Ovary (tissue), 9 donors: ENCODE results near the gene NEO1. TPM values are rescaled to one million over a fixed set of nuclear protein-coding genes. Genes with fewer than 3 reads are reported as not detected.
"Not testable (repeated sequence)": the region's sequence is repeated elsewhere in the genome, so short reads cannot be mapped to it uniquely, and the experiment has no call there.

Source experiments
- DNase-seq, 5 donors: peaks; one replicate each; pipeline ENCODE4 v3.0.0-alpha.2; 2019 to 2020
- H3K27ac ChIP-seq, 2 donors: fragments of 200-600 bp; one replicate each; pipeline versions ENCODE4 v1.5.1 to v1.8.0; 2019 to 2022
- H3K27me3 ChIP-seq: fragments of 200-600 bp; one replicate; pipeline ENCODE4 v1.8.0; 2022
- H3K36me3 ChIP-seq: fragments of 200-600 bp; sonication (generic); one replicate; pipeline ENCODE4 v1.5.1; 2019
- H3K4me1 ChIP-seq: one replicate; pipeline ENCODE4 v1.8.1; 2013; ENCODE audit warnings: mild to moderate bottlenecking, moderate library complexity; ENCODE audit not compliant: insufficient read depth
- H3K4me3 ChIP-seq: fragments of 200-600 bp; sonication (generic); one replicate; pipeline ENCODE4 v1.5.1; 2017
- H3K9me3 ChIP-seq, 2 donors: fragments of 200-600 bp in 1 of 2; sonication (generic) in 1 of 2; one replicate each; pipeline versions ENCODE4 v1.5.1 to v1.8.1; 2013 to 2019; ENCODE audit warnings: mild to moderate bottlenecking in 1 of 2, moderate library complexity in 1 of 2
- EP300 ChIP-seq: sonication (generic); formaldehyde crosslinking; IDR thresholded peaks from one replicate; pipeline ENCODE4 v1.6.1; 2017; ENCODE audit warnings: antibody characterized with exemption
- POLR2A ChIP-seq: fragments of 450-650 bp; IDR thresholded peaks from one replicate; pipeline ENCODE4 v1.6.1; 2017; ENCODE audit warnings: antibody characterized with exemption, mild to moderate bottlenecking, moderate library complexity
- WGBS, 3 donors: extraction: QIAGEN DNeasy Blood & Tissue Kit in 1 of 3; methylation state at CpG; one replicate each; pipeline versions ENCODE4 v1.1.5 to v1.1.7; 2013 to 2017; 5-methylcytosine and 5-hydroxymethylcytosine counted together
- intact Hi-C, 4 donors: fragments of 100-400 bp; cut with DNase I; formaldehyde crosslinking; loops; one replicate each; pipeline versions ENCODE4 v1.11.0 to v1.15.1; 2022 to 2023
- polyA plus RNA-seq, 2 donors: library from polyadenylated mRNA; stranded (reverse); fragments of 200-250 nt in 1 of 2; fragments of 350-450 nt in 1 of 2; fragmentation: Illumina TruSeq in 1 of 2; extraction: RNeasy Lipid Tissue Mini Kit (QIAGEN cat#74804) in 1 of 2; gene quantifications; one replicate each; pipeline ENCODE4 v1.2.3, GENCODE V29; 2013 to 2014
- total RNA-seq, 7 donors: library from RNA; depleted of rRNA in 2 of 7; stranded (reverse); fragments of >200 nt in 2 of 7; fragmentation: NEBNext Ultra II Directional in 3 of 7; extraction: Animal tissue kit (Norgen Biotek cat#: 25700) in 3 of 7; gene quantifications; one replicate each; pipeline versions ENCODE4 v1.1.0 to v1.2.4, GENCODE V29; 2016 to 2023
- TF ChIP-seq, protein P1 (sequence below), 3 donors: fragments of 450-650 bp in 2 of 3; fragments of 200-600 bp in 1 of 3; IDR thresholded peaks; one replicate each; pipeline versions ENCODE4 v1.5.1 to v1.8.0; 2016 to 2022; ENCODE audit warnings: antibody characterized with exemption in 3 of 3, mild to moderate bottlenecking in 1 of 3
- donor health status: DM: no; HTN: no; CAD: no; lungs with moderate emphysema.
- donor health status: DM: no; HTN: no; CAD: no.
- donor health status: Bipolar disorder and iron deficiency.
- donor health status: DM: yes; HTN: yes; CAD: no.
- donor health status: DM: no; HTN: no; CAD: no.
- donor health status: DM: yes; HTN: yes; CAD: no.

NEO1 gene
- total and polyA plus RNA-seq, 9 donors, result 22.8 to 54.7 (median 40.7) TPM

DNA sequence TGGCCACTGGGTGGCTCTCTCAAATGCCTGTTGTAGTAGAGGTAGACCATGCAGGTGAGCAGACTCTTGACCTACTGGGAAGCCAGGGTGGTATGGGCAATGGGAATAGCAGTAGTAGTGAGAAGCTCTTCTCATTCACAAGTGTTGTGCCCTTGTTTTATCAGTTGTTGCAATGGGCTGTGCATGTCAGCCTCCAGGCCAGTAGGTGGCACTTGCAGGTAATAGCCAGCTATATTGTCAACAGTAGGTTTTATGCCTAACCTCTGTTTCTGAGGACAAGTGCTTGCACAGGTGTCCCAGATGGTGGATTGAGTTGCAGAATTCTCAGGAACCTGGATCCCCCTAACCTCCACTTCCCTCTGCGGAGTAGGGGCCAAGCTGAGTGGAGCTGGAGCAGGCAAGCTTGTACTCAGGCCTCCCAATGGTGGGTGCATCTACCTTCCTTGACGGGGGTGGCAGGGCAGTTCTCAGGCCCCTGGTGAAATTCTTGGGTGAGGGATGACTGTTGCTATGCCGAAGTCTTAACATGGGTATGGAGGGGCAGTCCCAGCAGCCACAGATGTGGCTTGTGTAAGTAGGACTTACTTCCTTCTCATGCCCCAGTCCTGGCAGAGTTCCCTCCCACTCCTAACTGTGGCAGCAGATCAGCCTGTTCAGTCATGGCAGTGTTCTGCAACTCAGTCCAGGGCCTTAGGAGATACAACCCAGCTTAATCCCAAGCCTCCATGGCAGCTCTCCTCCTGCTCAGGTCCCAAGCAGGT lies 104.3 kb downstream of the NEO1 start:
- H3K9me3 ChIP-seq, result no peaks in the 10 kb centered on the region
- no peaks in the 10 kb centered on the region for H3K36me3 ChIP-seq
- H3K4me1 ChIP-seq, result no peaks in the 10 kb centered on the region
- no peak overlapping the region for H3K4me3 ChIP-seq
- intact Hi-C loops, result no loop called here
- H3K27ac ChIP-seq, result no peak overlapping the region
- WGBS, 3 donors, result 98 to 100% (median 100%) methylated on average over 3 of the region's 3 CpGs
- H3K27me3 ChIP-seq, result no peaks in the 10 kb centered on the region
- DNase-seq, result no peak
- TF ChIP-seq EP300 (no peak), POLR2A (no peak)

DNA sequence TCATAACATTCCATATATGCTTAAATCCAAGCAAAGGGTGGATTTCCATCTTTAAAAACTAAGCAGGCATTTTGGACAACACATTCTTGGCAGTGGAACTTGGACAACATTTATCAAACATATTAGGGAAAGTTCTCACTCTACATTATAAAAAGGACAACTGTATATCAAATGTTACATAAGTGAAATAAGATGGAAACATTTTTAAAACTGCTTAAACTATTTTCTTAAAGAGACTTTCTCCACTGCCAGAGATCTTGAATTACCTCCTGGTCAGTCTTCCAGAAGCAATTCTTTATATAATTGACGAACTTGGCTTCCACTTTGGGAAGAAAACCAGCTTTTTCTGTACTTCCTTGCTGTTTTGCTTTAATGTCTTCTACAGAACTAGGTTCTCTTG lies 109.3 kb downstream of the NEO1 start:
- WGBS, 3 donors, result 58 to 70% (median 66%) methylated on average over 1 of the region's 1 CpG

DNA sequence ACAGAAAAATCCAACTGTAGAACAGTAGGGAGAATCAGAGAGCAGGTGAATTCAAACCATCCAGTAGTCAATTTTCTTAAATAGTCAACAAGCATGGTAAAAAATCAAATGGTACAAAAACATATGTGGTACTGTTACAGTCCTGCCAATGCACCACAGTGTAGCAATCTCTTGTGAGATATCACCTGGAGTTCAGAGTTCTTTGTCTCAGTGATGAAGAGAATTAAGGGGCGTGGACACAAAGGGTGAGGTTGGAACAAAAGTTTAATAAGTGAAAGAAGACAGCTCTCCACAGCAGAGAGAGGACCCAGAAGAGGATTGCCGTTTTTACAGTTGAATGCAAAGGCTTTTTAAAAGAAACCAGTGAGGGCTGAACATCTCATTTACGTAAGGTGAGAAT lies 113.2 kb downstream of the NEO1 start:
- TF ChIP-seq, protein P1, sequence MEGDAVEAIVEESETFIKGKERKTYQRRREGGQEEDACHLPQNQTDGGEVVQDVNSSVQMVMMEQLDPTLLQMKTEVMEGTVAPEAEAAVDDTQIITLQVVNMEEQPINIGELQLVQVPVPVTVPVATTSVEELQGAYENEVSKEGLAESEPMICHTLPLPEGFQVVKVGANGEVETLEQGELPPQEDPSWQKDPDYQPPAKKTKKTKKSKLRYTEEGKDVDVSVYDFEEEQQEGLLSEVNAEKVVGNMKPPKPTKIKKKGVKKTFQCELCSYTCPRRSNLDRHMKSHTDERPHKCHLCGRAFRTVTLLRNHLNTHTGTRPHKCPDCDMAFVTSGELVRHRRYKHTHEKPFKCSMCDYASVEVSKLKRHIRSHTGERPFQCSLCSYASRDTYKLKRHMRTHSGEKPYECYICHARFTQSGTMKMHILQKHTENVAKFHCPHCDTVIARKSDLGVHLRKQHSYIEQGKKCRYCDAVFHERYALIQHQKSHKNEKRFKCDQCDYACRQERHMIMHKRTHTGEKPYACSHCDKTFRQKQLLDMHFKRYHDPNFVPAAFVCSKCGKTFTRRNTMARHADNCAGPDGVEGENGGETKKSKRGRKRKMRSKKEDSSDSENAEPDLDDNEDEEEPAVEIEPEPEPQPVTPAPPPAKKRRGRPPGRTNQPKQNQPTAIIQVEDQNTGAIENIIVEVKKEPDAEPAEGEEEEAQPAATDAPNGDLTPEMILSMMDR (IDR thresholded peaks at IDR 0.05), result no peak
- TF ChIP-seq EP300 (no peak), POLR2A (no peak)
- Histone ChIP-seq H3K9me3 (peaks cover 0 to 7% of the 10 kb centered on the region in 2 donors), H3K27ac (no peak overlapping the region), H3K4me1 (no peaks in the 10 kb centered on the region), H3K4me3 (no peak overlapping the region), H3K36me3 (no peaks in the 10 kb centered on the region), H3K27me3 (no peaks in the 10 kb centered on the region)
- intact Hi-C loops, result no loop called here
- DNase-seq, result no peak
- 95 to 98% (median 97%) methylated on average over 3 of the region's 3 CpGs for whole genome bisulfite sequencing, 3 donors

More for the DNA sequence above, 109.3 kb downstream of the NEO1 start:
- Histone ChIP-seq H3K27me3 (no peaks in the 10 kb centered on the region), H3K4me3 (no peak overlapping the region), H3K36me3 (no peaks in the 10 kb centered on the region), H3K27ac (no peak overlapping the region), H3K9me3 (peaks cover 0 to 7% of the 10 kb centered on the region in 2 donors), H3K4me1 (no peaks in the 10 kb centered on the region)
- intact Hi-C loops, result no loop called here
- DNase-seq, result no peak
- TF ChIP-seq, protein P1 (IDR thresholded peaks at IDR 0.05), result no peak
- TF ChIP-seq EP300 (no peak), POLR2A (no peak)

DNA sequence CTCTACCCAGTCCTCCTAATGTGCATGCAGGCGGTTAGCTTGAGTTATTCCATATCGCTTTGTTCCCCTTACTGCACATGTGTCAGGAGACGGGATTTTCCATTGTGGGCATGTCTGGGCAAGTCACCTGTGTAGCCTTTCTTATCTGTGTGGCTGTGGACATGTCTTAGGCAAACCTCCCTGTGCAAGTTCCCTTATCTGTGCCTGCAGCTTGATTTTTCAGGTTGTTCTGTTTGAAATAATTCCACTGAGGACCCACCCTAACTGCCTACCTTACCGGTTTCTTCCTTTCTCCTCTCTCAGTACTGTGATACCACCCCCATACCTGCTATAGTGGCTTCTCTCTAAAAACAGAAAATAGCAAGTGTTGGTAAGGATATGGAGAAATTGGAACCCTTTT lies 113.6 kb downstream of the NEO1 start:
- no peak overlapping the region for H3K27ac ChIP-seq
- intact Hi-C loops, result no loop called here
- DNase-seq, result no peak
- TF ChIP-seq EP300 (no peak), POLR2A (no peak)
- TF ChIP-seq, protein P1 (IDR thresholded peaks at IDR 0.05), result no peak
- H3K4me1 ChIP-seq, result no peaks in the 10 kb centered on the region
- WGBS, 3 donors, result 95 to 97% (median 97%) methylated on average over 4 of the region's 4 CpGs
- H3K4me3 ChIP-seq, result no peak overlapping the region
- no peaks in the 10 kb centered on the region for H3K36me3 ChIP-seq
- H3K9me3 ChIP-seq, result peaks cover 0 to 7% of the 10 kb centered on the region in 2 donors
- no peaks in the 10 kb centered on the region for H3K27me3 ChIP-seq

DNA sequence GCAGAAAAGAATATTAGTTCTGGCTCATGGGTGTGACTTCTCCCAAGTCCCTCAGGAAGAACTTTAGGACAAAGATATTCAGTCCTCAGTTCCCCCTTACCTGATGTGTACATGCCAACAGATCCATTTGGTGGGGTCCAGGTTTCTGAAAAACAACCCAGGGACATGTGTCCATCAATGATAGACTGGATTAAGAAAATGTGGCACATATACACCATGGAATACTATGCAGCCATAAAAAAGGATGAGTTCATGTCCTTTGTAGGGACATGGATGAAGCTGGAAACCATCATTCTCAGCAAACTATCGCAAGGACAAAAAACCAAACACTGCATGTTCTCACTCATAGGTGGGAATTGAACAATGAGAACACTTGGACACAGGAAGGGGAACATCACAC lies 114.4 kb downstream of the NEO1 start:
- H3K4me1 ChIP-seq, H3K9me3 ChIP-seq, H3K27me3 ChIP-seq, intact Hi-C loops, H3K4me3 ChIP-seq, H3K36me3 ChIP-seq, H3K27ac ChIP-seq, DNase-seq: not testable (repeated sequence)
- 88 to 100% methylated on average over 1 of the region's 1 CpG; no CpG with 5 or more reads in 1 of the 3 donors for whole genome bisulfite sequencing, 3 donors
